SK-N-SH (cell line): Measurements from ENCODE around the gene GPR132. TPM values are rescaled to one million over a fixed set of nuclear protein-coding genes. Genes with fewer than 3 reads are reported as not detected.

ENCODE experiments used
- CTCF ChIA-PET: fragments of 300-600, 350-600 bp; formaldehyde crosslinking; extraction: SDS; loops from one replicate; lab custom pipeline; 2021; lab: Yijun Ruan, JAX
- POLR2A ChIA-PET: fragments of 350-600 bp; sonication (Branson Sonifier 250); formaldehyde crosslinking; extraction: SDS; loops from one replicate; lab custom pipeline; 2020; ENCODE audit warnings: antibody characterized with exemption, inconsistent platforms; lab: Yijun Ruan, JAX
- DNase-seq: peaks from one replicate; pipeline ENCODE4 v3.0.0; 2012
- H2AFZ ChIP-seq: fragments of 200-600 bp; sonication (generic); 2 replicates; pipeline ENCODE4 v1.8.1; 2016; ENCODE audit warnings: antibody characterized with exemption, mild to moderate bottlenecking, low read depth
- H3F3A ChIP-seq: fragments of 200-600 bp; sonication (generic); replicated peaks from 2 replicates; pipeline ENCODE3; 2016; ENCODE audit warnings: antibody characterized with exemption, mild to moderate bottlenecking; ENCODE audit not compliant: insufficient read depth
- H3K27ac ChIP-seq, 2 experiments: fragments of 200-500 bp in 1 of 2; fragments of 200-600 bp in 1 of 2; sonication (Bioruptor generic) in 1 of 2; sonication (generic), shearing (Covaris generic) in 1 of 2; 2 replicates each; pipeline versions ENCODE4 v1.5.1 to v1.6.1; 2014 to 2016; ENCODE audit warnings: low read depth in 2 of 2, inconsistent platforms in 1 of 2, low read length in 1 of 2, mild to moderate bottlenecking in 1 of 2, mixed read lengths in 1 of 2
- H3K27me3 ChIP-seq: fragments of 200-600 bp; sonication (generic), shearing (Covaris generic); 2 replicates; pipeline ENCODE4 v1.6.1; 2016; ENCODE audit warnings: mixed run types; ENCODE audit not compliant: insufficient read depth
- H3K36me3 ChIP-seq, 2 experiments: fragments of 200-500 bp in 1 of 2; fragments of 200-600 bp in 1 of 2; sonication (Bioruptor generic) in 1 of 2; sonication (generic) in 1 of 2; replicated peaks in 1 of 2; 2 replicates each; pipeline versions ENCODE3 to v1.5.1; 2014 to 2016; ENCODE audit warnings: low read length in 1 of 2, mild to moderate bottlenecking in 1 of 2; ENCODE audit not compliant: insufficient read depth in 2 of 2, control insufficient read depth in 1 of 2
- H3K4me1 ChIP-seq, 2 experiments: fragments of 200-500 bp in 1 of 2; fragments of 200-600 bp in 1 of 2; sonication (Bioruptor generic) in 1 of 2; sonication (generic), shearing (Covaris generic) in 1 of 2; 2 replicates each; pipeline versions ENCODE4 v1.5.1 to v1.6.1; 2014 to 2016; ENCODE audit warnings: low read depth in 1 of 2, low read length in 1 of 2, mixed run types in 1 of 2; ENCODE audit not compliant: insufficient read depth in 2 of 2, control insufficient read depth in 1 of 2
- H3K4me2 ChIP-seq: fragments of 200-600 bp; sonication (generic), shearing (Covaris generic); 2 replicates; pipeline ENCODE4 v1.6.1; 2017; ENCODE audit warnings: mixed run types
- H3K4me3 ChIP-seq, 2 experiments: fragments of 200-500 bp in 1 of 2; fragments of 200-600 bp in 1 of 2; sonication (Bioruptor generic) in 1 of 2; sonication (generic), shearing (Covaris generic) in 1 of 2; 2 replicates each; pipeline versions ENCODE4 v1.5.1 to v1.8.1; 2014 to 2016; ENCODE audit warnings: low read depth in 2 of 2, inconsistent platforms in 1 of 2, low read length in 1 of 2, mild to moderate bottlenecking in 1 of 2, mixed read lengths in 1 of 2, moderate library complexity in 1 of 2
- H3K79me2 ChIP-seq: fragments of 200-600 bp; sonication (generic); 2 replicates; pipeline ENCODE4 v1.8.1; 2017; ENCODE audit warnings: mild to moderate bottlenecking; ENCODE audit not compliant: insufficient read depth
- H3K9ac ChIP-seq: fragments of 200-600 bp; sonication (generic); 2 replicates; pipeline ENCODE4 v1.6.1; 2017; ENCODE audit warnings: mixed run types
- H3K9me2 ChIP-seq: fragments of 200-600 bp; sonication (generic); 2 replicates; pipeline ENCODE4 v1.6.1; 2017; ENCODE audit warnings: mixed run types
- H3K9me3 ChIP-seq: fragments of 200-600 bp; sonication (generic); 2 replicates; pipeline ENCODE4 v1.6.1; 2017; ENCODE audit warnings: mixed run types, mild to moderate bottlenecking, moderate library complexity
- H4K20me1 ChIP-seq: fragments of 200-600 bp; sonication (generic); 2 replicates; pipeline ENCODE4 v1.6.1; 2017; ENCODE audit warnings: mild to moderate bottlenecking, mixed run types; ENCODE audit not compliant: insufficient read depth
- CHD2 ChIP-seq: fragments of 150-350 bp; IDR thresholded peaks from 2 replicates; pipeline ENCODE4 v1.6.1; 2018; ENCODE audit warnings: low read length; ENCODE audit not compliant: partially characterized antibody
- FOXM1 ChIP-seq: IDR thresholded peaks from 2 replicates; pipeline ENCODE4 v1.4.0; 2012; ENCODE audit warnings: low read depth, mild to moderate bottlenecking
- PBX3 ChIP-seq: IDR thresholded peaks from 2 replicates; pipeline ENCODE4; 2012
- RCOR1 ChIP-seq: fragments of 150-350 bp; IDR thresholded peaks from 2 replicates; pipeline ENCODE4 v1.6.1; 2017; ENCODE audit warnings: antibody characterized with exemption, low read length
- REST ChIP-seq: IDR thresholded peaks from 2 replicates; pipeline ENCODE4 v1.6.1; 2012; ENCODE audit warnings: mild to moderate bottlenecking, low read depth, low read length, moderate library complexity
- USF1 ChIP-seq: IDR thresholded peaks from 2 replicates; pipeline ENCODE4 v1.4.0; 2012; ENCODE audit warnings: low read depth, borderline replicate concordance
- YY1 ChIP-seq: IDR thresholded peaks from 2 replicates; pipeline ENCODE4 v1.4.0; 2012; ENCODE audit warnings: low read depth, mild to moderate bottlenecking
- ZBTB33 ChIP-seq: IDR thresholded peaks from 2 replicates; pipeline ENCODE4 v1.4.0; 2012; ENCODE audit warnings: low read depth, borderline replicate concordance
- whole genome bisulfite sequencing: methylation state at CpG from one replicate; pipeline ENCODE4 v1.1.6; 2017; ENCODE audit warnings: low lambda C conversion rate; 5-methylcytosine and 5-hydroxymethylcytosine counted together
- polyA plus RNA-seq, 3 experiments: library from polyadenylated mRNA; depleted of rRNA; stranded (reverse); fragments of >200 nt; gene quantifications; 2 replicates each; pipeline ENCODE4 v1.2.3, GENCODE V29; 2012

The GPR132 gene
- polyA plus RNA-seq, 1 of the 3 experiments (the other 2 are of a cell fraction) = not detected

- no peak for TF ChIP-seq REST
These were observed 6.7 kb downstream of the GPR132 start (continued) for GRCh38 chr14:105058521-105059034.

GRCh38 chr14:105056303-105056831 lies 8.9 kb downstream of the GPR132 start:
- no peaks in the 10 kb centered on the region for H3K79me2 ChIP-seq
- WGBS = 80% methylated on average over 14 of the region's 22 CpGs
- no peaks in the 10 kb centered on the region for H3K36me3 ChIP-seq
- H3K4me1 ChIP-seq = no peaks in the 10 kb centered on the region; a peak in 1 of 4 replicates
- no peak overlapping the region for H3K9ac ChIP-seq
- H3K4me3 ChIP-seq = no peak overlapping the region
- no peaks in the 10 kb centered on the region for H3K9me3 ChIP-seq
- H3K27me3 ChIP-seq = no peaks in the 10 kb centered on the region
- H3F3A ChIP-seq = no peaks in the 10 kb centered on the region
- CTCF ChIA-PET = interaction anchor here (0.8 to 9.5 kb wide), 3 partner anchors 10 to 81 kb away, joined by 3 to 81 read pairs (median 27); no protein-coding TSS in a partner anchor
- H2AFZ ChIP-seq = no peak overlapping the region
- no peaks in the 10 kb centered on the region for H4K20me1 ChIP-seq
- no peak overlapping the region for H3K4me2 ChIP-seq
- H3K27ac ChIP-seq = no peak overlapping the region
- DNase-seq = peak; percentile 26
- POLR2A ChIA-PET = no interaction called here
- TF ChIP-seq RCOR1 (no peak), FOXM1 (no peak), CHD2 (no peak), PBX3 (no peak), ZBTB33 (no peak), YY1 (no peak), USF1 (no peak)
- H3K9me2 ChIP-seq = no peaks in the 10 kb centered on the region
